ENCODE measurements around the gene C22orf23.

GRCh38 chr22:37943825-37944198, 9.6 kb downstream of the C22orf23 start:
- TF ChIP-seq EP300 (IDR thresholded peaks at IDR 0.05) (no peak), POLR2AphosphoS5 (IDR thresholded peaks at IDR 0.05) (no peak)
- TF ChIP-seq, protein P1, sequence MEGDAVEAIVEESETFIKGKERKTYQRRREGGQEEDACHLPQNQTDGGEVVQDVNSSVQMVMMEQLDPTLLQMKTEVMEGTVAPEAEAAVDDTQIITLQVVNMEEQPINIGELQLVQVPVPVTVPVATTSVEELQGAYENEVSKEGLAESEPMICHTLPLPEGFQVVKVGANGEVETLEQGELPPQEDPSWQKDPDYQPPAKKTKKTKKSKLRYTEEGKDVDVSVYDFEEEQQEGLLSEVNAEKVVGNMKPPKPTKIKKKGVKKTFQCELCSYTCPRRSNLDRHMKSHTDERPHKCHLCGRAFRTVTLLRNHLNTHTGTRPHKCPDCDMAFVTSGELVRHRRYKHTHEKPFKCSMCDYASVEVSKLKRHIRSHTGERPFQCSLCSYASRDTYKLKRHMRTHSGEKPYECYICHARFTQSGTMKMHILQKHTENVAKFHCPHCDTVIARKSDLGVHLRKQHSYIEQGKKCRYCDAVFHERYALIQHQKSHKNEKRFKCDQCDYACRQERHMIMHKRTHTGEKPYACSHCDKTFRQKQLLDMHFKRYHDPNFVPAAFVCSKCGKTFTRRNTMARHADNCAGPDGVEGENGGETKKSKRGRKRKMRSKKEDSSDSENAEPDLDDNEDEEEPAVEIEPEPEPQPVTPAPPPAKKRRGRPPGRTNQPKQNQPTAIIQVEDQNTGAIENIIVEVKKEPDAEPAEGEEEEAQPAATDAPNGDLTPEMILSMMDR (IDR thresholded peaks at IDR 0.05): no peak

Data from suprapubic skin (tissue), 4 donors.